Measurements from ENCODE around the gene ADAM10. TPM values are rescaled to one million over a fixed set of nuclear protein-coding genes. Genes with fewer than 3 reads are reported as not detected.

Gene ADAM10
- total and polyA plus RNA-seq, 2 donors: 31.4 to 143 TPM

DNA sequence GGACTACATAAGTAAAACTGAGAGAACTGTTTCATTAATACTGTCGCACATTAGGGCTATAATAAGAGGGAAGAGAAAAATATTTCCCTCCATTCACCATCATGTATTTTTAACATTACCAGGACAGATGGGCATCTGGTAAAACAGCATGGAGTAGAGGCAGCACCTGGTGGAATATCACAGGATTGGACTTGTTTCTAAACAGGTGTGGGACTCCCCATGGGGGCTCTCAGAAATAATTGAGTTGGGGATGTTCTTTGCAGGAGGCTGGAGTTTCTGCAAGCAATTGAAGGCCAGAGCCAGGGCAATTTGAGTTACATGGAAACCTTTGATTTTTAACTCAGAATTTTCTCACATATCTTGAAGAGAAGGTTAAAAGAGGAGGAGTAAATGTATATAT lies 13.2 kb upstream of the ADAM10 start:
- no peaks in the 10 kb centered on the region for H3K36me3 ChIP-seq (ENCODE audit: control insufficient read depth in 2 of 2, insufficient read depth in 2 of 2, low read length in 1 of 2)
- H3K4me1 ChIP-seq (ENCODE audit: control insufficient read depth in 2 of 2, insufficient read depth in 2 of 2, low read length in 2 of 2): no peaks in the 10 kb centered on the region
- H3K9me3 ChIP-seq (ENCODE audit: control insufficient read depth in 2 of 2, insufficient read depth in 1 of 2, low read length in 1 of 2): peaks cover 1 to 7% of the 10 kb centered on the region in 2 donors
- no peak for DNase-seq (ENCODE audit: low read depth in 6 of 9, low spot score in 9 of 9)
- no peak overlapping the region for H3K4me3 ChIP-seq (ENCODE audit: low read length in 2 of 2)
- no peaks in the 10 kb centered on the region for H3K27me3 ChIP-seq (ENCODE audit: control insufficient read depth in 2 of 2, insufficient read depth in 1 of 2, low read length in 1 of 2)
- H3K27ac ChIP-seq (ENCODE audit: low read depth in 1 of 2, low read length in 1 of 2): no peak overlapping the region
- 100% methylated on average over 1 of the region's 1 CpG for WGBS

DNA sequence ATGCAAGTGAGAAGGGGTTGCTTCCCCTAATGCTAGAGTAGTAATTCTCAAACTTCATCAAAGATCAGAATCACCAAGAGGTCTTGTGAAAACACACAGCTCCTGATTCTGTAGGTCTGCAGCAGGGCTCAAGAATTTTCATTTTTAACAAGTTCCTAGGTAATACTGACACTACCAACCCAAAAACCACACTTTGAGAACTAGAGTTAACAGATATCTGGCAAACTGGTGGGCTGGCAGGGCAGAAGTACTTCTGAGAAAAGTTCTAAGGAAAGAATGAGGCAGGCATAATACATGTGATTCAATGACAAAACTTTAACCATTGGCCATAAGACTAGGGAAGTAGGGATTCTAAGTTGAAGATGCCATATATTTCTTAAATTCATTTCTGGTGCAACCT lies 12.8 kb upstream of the ADAM10 start:
- Histone ChIP-seq H3K27me3 (ENCODE audit: control insufficient read depth in 2 of 2, insufficient read depth in 1 of 2, low read length in 1 of 2) (no peaks in the 10 kb centered on the region), H3K36me3 (ENCODE audit: control insufficient read depth in 2 of 2, insufficient read depth in 2 of 2, low read length in 1 of 2) (no peaks in the 10 kb centered on the region), H3K9me3 (ENCODE audit: control insufficient read depth in 2 of 2, insufficient read depth in 1 of 2, low read length in 1 of 2) (peaks cover 1 to 7% of the 10 kb centered on the region in 2 donors), H3K27ac (ENCODE audit: low read depth in 1 of 2, low read length in 1 of 2) (no peak overlapping the region), H3K4me3 (ENCODE audit: low read length in 2 of 2) (no peak overlapping the region), H3K4me1 (ENCODE audit: control insufficient read depth in 2 of 2, insufficient read depth in 2 of 2, low read length in 2 of 2) (no peaks in the 10 kb centered on the region)
- DNase-seq (ENCODE audit: low read depth in 6 of 9, low spot score in 9 of 9): no peak

DNA sequence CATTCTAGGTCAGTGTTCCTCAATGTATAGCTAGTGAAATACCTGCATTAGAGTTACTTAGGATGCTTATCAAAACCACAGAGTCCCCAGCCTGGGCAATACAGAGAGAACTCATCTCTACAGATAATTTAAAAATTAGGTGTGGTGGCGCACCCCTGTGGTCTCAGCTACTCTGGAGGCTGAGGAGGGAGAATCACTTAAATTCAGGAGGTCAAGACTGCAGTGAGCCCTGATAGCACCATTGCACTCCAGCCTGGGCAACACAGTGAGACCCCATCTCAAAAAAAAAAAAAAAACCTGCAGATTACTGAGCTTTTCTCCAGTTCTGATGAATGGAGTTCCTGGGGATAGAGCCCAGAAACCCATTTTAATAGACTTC lies 11.5 kb upstream of the ADAM10 start:
- Histone ChIP-seq H3K36me3 (ENCODE audit: control insufficient read depth in 2 of 2, insufficient read depth in 2 of 2, low read length in 1 of 2) (no peaks in the 10 kb centered on the region), H3K9me3 (ENCODE audit: control insufficient read depth in 2 of 2, insufficient read depth in 1 of 2, low read length in 1 of 2) (peaks cover 1 to 7% of the 10 kb centered on the region in 2 donors), H3K27ac (ENCODE audit: low read depth in 1 of 2, low read length in 1 of 2) (no peak overlapping the region), H3K4me1 (ENCODE audit: control insufficient read depth in 2 of 2, insufficient read depth in 2 of 2, low read length in 2 of 2) (no peaks in the 10 kb centered on the region), H3K4me3 (ENCODE audit: low read length in 2 of 2) (no peak overlapping the region), H3K27me3 (ENCODE audit: control insufficient read depth in 2 of 2, insufficient read depth in 1 of 2, low read length in 1 of 2) (no peaks in the 10 kb centered on the region)
- WGBS: 98% methylated on average over 1 of the region's 1 CpG
- peak in 1 of 9 donors; percentile 40 for DNase-seq (ENCODE audit: low read depth in 6 of 9, low spot score in 9 of 9)

DNA sequence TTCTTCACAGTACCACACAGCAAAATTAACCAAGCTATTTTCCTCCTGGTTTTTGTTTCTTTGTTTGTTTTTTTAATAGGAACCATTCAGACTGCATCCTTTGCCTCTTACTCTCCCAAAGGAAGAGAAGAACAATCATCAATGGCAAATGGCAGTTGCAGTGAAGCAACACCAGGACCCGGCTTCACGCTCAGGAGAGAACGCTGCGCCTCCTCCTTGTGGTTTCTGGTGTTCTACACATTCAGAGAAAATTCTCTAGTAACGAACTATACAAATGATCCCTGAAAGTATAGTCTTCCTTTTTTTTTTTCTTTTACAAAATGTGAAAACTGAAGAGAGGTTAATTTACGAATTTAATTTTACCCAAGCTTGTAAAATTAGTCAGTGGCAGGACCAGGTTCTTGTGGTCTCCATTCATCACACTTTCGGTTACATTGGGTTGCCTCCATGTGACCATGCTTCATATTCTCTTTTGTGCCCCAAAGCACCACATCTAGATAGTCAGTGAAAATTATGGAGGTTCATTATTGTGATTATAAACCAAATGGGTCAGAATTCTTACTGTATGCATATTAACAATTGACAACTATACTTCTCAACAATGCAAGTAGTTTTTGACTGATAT lies 11.0 kb upstream of the ADAM10 start:
- peak in 1 of 9 donors; percentile 41 for DNase-seq (ENCODE audit: low read depth in 6 of 9, low spot score in 9 of 9)
- H3K4me1 ChIP-seq (ENCODE audit: control insufficient read depth in 2 of 2, insufficient read depth in 2 of 2, low read length in 2 of 2): peaks cover 0 to 2% of the 10 kb centered on the region in 2 donors
- H3K36me3 ChIP-seq (ENCODE audit: control insufficient read depth in 2 of 2, insufficient read depth in 2 of 2, low read length in 1 of 2): no peaks in the 10 kb centered on the region
- H3K27me3 ChIP-seq (ENCODE audit: control insufficient read depth in 2 of 2, insufficient read depth in 1 of 2, low read length in 1 of 2): no peaks in the 10 kb centered on the region
- H3K4me3 ChIP-seq (ENCODE audit: low read length in 2 of 2): no peak overlapping the region
- no peak overlapping the region for H3K27ac ChIP-seq (ENCODE audit: low read depth in 1 of 2, low read length in 1 of 2)
- H3K9me3 ChIP-seq (ENCODE audit: control insufficient read depth in 2 of 2, insufficient read depth in 1 of 2, low read length in 1 of 2): peaks cover 1 to 7% of the 10 kb centered on the region in 2 donors
- WGBS: 86% methylated on average over 7 of the region's 7 CpGs

GRCh38 chr15:58758141-58758540 lies 8.6 kb upstream of the ADAM10 start:
- Histone ChIP-seq H3K27ac (ENCODE audit: low read depth in 1 of 2, low read length in 1 of 2) (no peak overlapping the region), H3K9me3 (ENCODE audit: control insufficient read depth in 2 of 2, insufficient read depth in 1 of 2, low read length in 1 of 2) (no peaks in the 10 kb centered on the region), H3K27me3 (ENCODE audit: control insufficient read depth in 2 of 2, insufficient read depth in 1 of 2, low read length in 1 of 2) (no peaks in the 10 kb centered on the region), H3K36me3 (ENCODE audit: control insufficient read depth in 2 of 2, insufficient read depth in 2 of 2, low read length in 1 of 2) (no peaks in the 10 kb centered on the region), H3K4me1 (ENCODE audit: control insufficient read depth in 2 of 2, insufficient read depth in 2 of 2, low read length in 2 of 2) (peaks cover 0 to 2% of the 10 kb centered on the region in 2 donors), H3K4me3 (ENCODE audit: low read length in 2 of 2) (no peak overlapping the region)
- no peak for DNase-seq (ENCODE audit: low read depth in 6 of 9, low spot score in 9 of 9)
- WGBS: 74% methylated on average over 3 of the region's 3 CpGs

DNA sequence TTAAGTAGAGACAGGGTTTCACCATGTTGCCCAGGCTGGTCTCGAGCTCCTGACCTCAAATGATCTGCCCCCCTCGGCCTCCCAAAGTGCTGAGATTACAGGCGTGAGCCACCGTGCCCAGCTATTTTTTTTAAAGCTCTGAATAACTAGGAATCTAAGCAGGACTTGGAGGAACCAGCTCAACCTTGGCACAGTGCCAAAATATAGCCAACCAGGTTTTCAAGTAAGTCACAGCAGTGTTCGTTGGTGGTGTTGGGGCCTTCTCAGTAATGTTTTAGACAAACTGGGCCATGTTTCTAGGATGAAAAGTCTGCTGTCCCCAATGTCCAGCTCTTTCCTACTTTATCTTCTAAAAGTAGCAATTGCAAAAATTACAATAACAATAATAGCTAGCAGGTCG lies 6.4 kb upstream of the ADAM10 start:
- no peaks in the 10 kb centered on the region for H3K36me3 ChIP-seq (ENCODE audit: control insufficient read depth in 2 of 2, insufficient read depth in 2 of 2, low read length in 1 of 2)
- 91% methylated on average over 6 of the region's 6 CpGs for WGBS
- H3K9me3 ChIP-seq (ENCODE audit: control insufficient read depth in 2 of 2, insufficient read depth in 1 of 2, low read length in 1 of 2): no peaks in the 10 kb centered on the region
- peaks cover 4 to 7% of the 10 kb centered on the region in 2 donors for H3K4me1 ChIP-seq (ENCODE audit: control insufficient read depth in 2 of 2, insufficient read depth in 2 of 2, low read length in 2 of 2)
- H3K4me3 ChIP-seq (ENCODE audit: low read length in 2 of 2): no peak overlapping the region
- no peak overlapping the region for H3K27ac ChIP-seq (ENCODE audit: low read depth in 1 of 2, low read length in 1 of 2)
- no peak for DNase-seq (ENCODE audit: low read depth in 6 of 9, low spot score in 9 of 9)
- H3K27me3 ChIP-seq (ENCODE audit: control insufficient read depth in 2 of 2, insufficient read depth in 1 of 2, low read length in 1 of 2): no peaks in the 10 kb centered on the region

DNA sequence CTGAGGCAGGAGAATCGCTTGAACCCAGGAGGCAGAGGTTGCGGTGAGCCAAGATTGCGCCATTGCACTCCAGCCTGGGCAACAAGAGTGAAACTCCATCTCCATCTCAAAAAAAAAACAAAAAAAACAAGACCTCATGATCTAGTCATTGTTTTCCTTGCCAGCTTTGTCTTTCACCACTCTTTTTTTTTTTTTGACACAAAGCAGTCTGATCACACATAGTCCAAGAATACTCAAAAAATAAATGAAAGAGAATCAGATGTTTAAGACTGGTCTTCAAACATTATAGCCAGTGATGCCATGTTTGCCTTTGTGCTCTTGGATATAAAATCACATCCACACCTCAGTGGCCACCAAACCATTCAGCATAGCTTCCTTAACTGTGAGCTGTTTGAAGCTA lies 5.8 kb upstream of the ADAM10 start:
- Histone ChIP-seq H3K27me3 (ENCODE audit: control insufficient read depth in 2 of 2, insufficient read depth in 1 of 2, low read length in 1 of 2) (no peaks in the 10 kb centered on the region), H3K4me1 (ENCODE audit: control insufficient read depth in 2 of 2, insufficient read depth in 2 of 2, low read length in 2 of 2) (peaks cover 4 to 12% of the 10 kb centered on the region in 2 donors), H3K36me3 (ENCODE audit: control insufficient read depth in 2 of 2, insufficient read depth in 2 of 2, low read length in 1 of 2) (no peaks in the 10 kb centered on the region), H3K4me3 (ENCODE audit: low read length in 2 of 2) (no peak overlapping the region), H3K9me3 (ENCODE audit: control insufficient read depth in 2 of 2, insufficient read depth in 1 of 2, low read length in 1 of 2) (no peaks in the 10 kb centered on the region), H3K27ac (ENCODE audit: low read depth in 1 of 2, low read length in 1 of 2) (no peak overlapping the region)
- no peak for DNase-seq (ENCODE audit: low read depth in 6 of 9, low spot score in 9 of 9)
- 100% methylated on average over 3 of the region's 3 CpGs for WGBS

GRCh38 chr15:58752716-58753115 lies 3.2 kb upstream of the ADAM10 start:
- Histone ChIP-seq H3K9me3 (ENCODE audit: control insufficient read depth in 2 of 2, insufficient read depth in 1 of 2, low read length in 1 of 2) (peaks cover 0 to 1% of the 10 kb centered on the region in 2 donors), H3K36me3 (ENCODE audit: control insufficient read depth in 2 of 2, insufficient read depth in 2 of 2, low read length in 1 of 2) (peaks cover 0 to 4% of the 10 kb centered on the region in 2 donors), H3K4me3 (ENCODE audit: low read length in 2 of 2) (no peak overlapping the region), H3K27me3 (ENCODE audit: control insufficient read depth in 2 of 2, insufficient read depth in 1 of 2, low read length in 1 of 2) (no peaks in the 10 kb centered on the region), H3K27ac (ENCODE audit: low read depth in 1 of 2, low read length in 1 of 2) (no peak overlapping the region), H3K4me1 (ENCODE audit: control insufficient read depth in 2 of 2, insufficient read depth in 2 of 2, low read length in 2 of 2) (peaks cover 4 to 16% of the 10 kb centered on the region in 2 donors)
- DNase-seq (ENCODE audit: low read depth in 6 of 9, low spot score in 9 of 9): no peak
- WGBS: 67% methylated on average over 3 of the region's 3 CpGs

- Histone ChIP-seq H3K4me3 (ENCODE audit: low read length in 2 of 2) (peak overlapping the region; percentile 68 to 91), H3K9me3 (ENCODE audit: control insufficient read depth in 2 of 2, insufficient read depth in 1 of 2, low read length in 1 of 2) (peaks cover 0 to 1% of the 10 kb centered on the region in 2 donors), H3K36me3 (ENCODE audit: control insufficient read depth in 2 of 2, insufficient read depth in 2 of 2, low read length in 1 of 2) (peaks cover 0 to 4% of the 10 kb centered on the region in 2 donors), H3K4me1 (ENCODE audit: control insufficient read depth in 2 of 2, insufficient read depth in 2 of 2, low read length in 2 of 2) (peaks cover 16 to 24% of the 10 kb centered on the region in 2 donors), H3K27ac (ENCODE audit: low read depth in 1 of 2, low read length in 1 of 2) (peak overlapping the region; percentile 96 to 98), H3K27me3 (ENCODE audit: control insufficient read depth in 2 of 2, insufficient read depth in 1 of 2, low read length in 1 of 2) (no peaks in the 10 kb centered on the region)
- WGBS: under 1% methylated on average over 81 of the region's 81 CpGs
- DNase-seq (ENCODE audit: low read depth in 6 of 9, low spot score in 9 of 9): peak in 4 of 9 donors; percentile 48 to 63 (median 56)
Measured at GRCh38 chr15:58748852-58749531, 515 bp downstream of the ADAM10 start.
